Thoracic aorta (tissue), 2 donors: ENCODE data around the gene KIRREL1. TPM values are rescaled to one million over a fixed set of nuclear protein-coding genes. Genes with fewer than 3 reads are reported as not detected.

Experiments used
- ATAC-seq: fragments of 150-250 bp; one replicate; pipeline ENCODE4 v1.8.0; 2017; ENCODE audit warnings: low read depth; ENCODE audit not compliant: insufficient number of reproducible peaks, low FRiP score
- DNase-seq: peaks from one replicate; pipeline ENCODE4 v3.0.0-alpha.2; 2020; ENCODE audit warnings: low spot score
- H3K27ac ChIP-seq, 2 donors: fragments of 200-600 bp; sonication (generic); 1 replicate in 1 of 2; 2 replicates in 1 of 2; pipeline ENCODE4 v1.5.1; 2016; ENCODE audit warnings: mild to moderate bottlenecking in 2 of 2, moderate library complexity in 2 of 2
- H3K27me3 ChIP-seq: fragments of 200-600 bp; sonication (generic); replicated peaks from 2 replicates; pipeline ENCODE4 v1.6.0; 2016; ENCODE audit warnings: mild to moderate bottlenecking; ENCODE audit not compliant: insufficient read depth
- H3K36me3 ChIP-seq: fragments of 200-600 bp; sonication (generic); one replicate; pipeline ENCODE4 v1.5.1; 2016
- H3K4me1 ChIP-seq, 2 donors: fragments of 200-600 bp; sonication (generic); 1 replicate in 1 of 2; 2 replicates in 1 of 2; pipeline versions ENCODE4 v1.5.1 to v1.6.0; 2016; ENCODE audit warnings: low read depth in 2 of 2, mild to moderate bottlenecking in 1 of 2; ENCODE audit not compliant: control insufficient read depth in 1 of 2
- H3K4me3 ChIP-seq: fragments of 200-600 bp; sonication (generic); 2 replicates; pipeline ENCODE4 v1.5.1; 2016; ENCODE audit warnings: mild to moderate bottlenecking
- H3K9me3 ChIP-seq: fragments of 200-600 bp; sonication (generic); 2 replicates; pipeline ENCODE4 v1.5.1; 2016
- total RNA-seq, 2 donors: library from RNA; depleted of rRNA; stranded (reverse); fragments of >200 nt; gene quantifications; one replicate each; pipeline versions ENCODE4 v1.1.0 to v1.2.3, GENCODE V29; 2016
- TF ChIP-seq, protein P1 (sequence below): fragments of 200-600 bp; sonication (generic); IDR thresholded peaks from one replicate; pipeline ENCODE4 v1.5.1; 2019; ENCODE audit warnings: antibody characterized with exemption

Gene KIRREL1
- total RNA-seq, 2 donors from 2014 or later: 111 to 136 TPM

DNA sequence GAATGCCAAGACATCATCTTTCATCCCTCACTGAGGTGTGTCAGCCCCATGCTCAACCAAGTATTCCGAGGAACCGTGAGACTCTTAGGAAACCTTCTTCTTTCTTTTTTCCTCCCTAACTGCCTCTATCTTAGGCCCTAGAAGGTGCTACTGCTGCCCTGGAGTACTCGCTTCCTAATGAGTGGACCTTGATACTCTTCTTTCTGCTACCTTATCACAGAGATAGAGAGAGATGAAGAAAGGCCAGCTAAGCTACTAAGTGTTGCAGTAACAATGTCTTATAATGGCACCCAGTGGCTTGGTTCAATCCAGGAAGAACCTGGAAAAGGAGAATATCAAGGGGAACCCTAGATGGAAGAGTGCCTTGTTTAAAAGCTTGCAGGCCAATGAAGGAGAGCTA is 86.6 kb downstream of the KIRREL1 start:
- Histone ChIP-seq H3K4me1 (peaks cover 0 to 18% of the 10 kb centered on the region in 2 donors), H3K36me3 (peaks cover 48% of the 10 kb centered on the region), H3K27me3 (no peaks in the 10 kb centered on the region), H3K27ac (no peak overlapping the region), H3K9me3 (no peaks in the 10 kb centered on the region), H3K4me3 (no peak overlapping the region)
- DNase-seq (no peak), ATAC-seq (no peak)
- TF ChIP-seq, protein P1, sequence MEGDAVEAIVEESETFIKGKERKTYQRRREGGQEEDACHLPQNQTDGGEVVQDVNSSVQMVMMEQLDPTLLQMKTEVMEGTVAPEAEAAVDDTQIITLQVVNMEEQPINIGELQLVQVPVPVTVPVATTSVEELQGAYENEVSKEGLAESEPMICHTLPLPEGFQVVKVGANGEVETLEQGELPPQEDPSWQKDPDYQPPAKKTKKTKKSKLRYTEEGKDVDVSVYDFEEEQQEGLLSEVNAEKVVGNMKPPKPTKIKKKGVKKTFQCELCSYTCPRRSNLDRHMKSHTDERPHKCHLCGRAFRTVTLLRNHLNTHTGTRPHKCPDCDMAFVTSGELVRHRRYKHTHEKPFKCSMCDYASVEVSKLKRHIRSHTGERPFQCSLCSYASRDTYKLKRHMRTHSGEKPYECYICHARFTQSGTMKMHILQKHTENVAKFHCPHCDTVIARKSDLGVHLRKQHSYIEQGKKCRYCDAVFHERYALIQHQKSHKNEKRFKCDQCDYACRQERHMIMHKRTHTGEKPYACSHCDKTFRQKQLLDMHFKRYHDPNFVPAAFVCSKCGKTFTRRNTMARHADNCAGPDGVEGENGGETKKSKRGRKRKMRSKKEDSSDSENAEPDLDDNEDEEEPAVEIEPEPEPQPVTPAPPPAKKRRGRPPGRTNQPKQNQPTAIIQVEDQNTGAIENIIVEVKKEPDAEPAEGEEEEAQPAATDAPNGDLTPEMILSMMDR: no peak

DNA sequence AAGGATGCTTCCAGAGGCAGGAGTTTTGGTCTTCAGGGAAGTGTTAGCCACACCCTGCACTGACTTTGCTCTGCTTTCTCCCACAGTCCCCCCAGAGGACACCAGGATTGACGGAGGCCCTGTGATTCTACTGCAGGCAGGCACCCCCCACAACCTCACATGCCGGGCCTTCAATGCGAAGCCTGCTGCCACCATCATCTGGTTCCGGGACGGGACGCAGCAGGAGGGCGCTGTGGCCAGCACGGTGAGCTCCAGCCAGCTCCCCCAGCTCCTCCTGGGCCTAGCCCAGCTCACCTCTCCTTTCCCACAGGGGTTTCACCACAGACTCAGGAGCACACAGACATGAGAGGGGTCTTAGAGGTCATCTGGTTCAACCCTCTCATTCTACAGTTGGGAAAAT is 90.9 kb downstream of the KIRREL1 start:
- peaks cover 65% of the 10 kb centered on the region for H3K36me3 ChIP-seq
- H3K4me1 ChIP-seq: no peaks in the 10 kb centered on the region
- H3K27ac ChIP-seq: no peak overlapping the region
- H3K9me3 ChIP-seq: no peaks in the 10 kb centered on the region
- no peak overlapping the region for H3K4me3 ChIP-seq
- TF ChIP-seq, protein P1: no peak
- no peak for DNase-seq
- no peak for ATAC-seq
- no peaks in the 10 kb centered on the region for H3K27me3 ChIP-seq

- TF ChIP-seq, protein P1: no peak
- ATAC-seq: no peak
Observed at GRCh38 chr1:158084747-158085146, 91.3 kb downstream of the KIRREL1 start.

DNA sequence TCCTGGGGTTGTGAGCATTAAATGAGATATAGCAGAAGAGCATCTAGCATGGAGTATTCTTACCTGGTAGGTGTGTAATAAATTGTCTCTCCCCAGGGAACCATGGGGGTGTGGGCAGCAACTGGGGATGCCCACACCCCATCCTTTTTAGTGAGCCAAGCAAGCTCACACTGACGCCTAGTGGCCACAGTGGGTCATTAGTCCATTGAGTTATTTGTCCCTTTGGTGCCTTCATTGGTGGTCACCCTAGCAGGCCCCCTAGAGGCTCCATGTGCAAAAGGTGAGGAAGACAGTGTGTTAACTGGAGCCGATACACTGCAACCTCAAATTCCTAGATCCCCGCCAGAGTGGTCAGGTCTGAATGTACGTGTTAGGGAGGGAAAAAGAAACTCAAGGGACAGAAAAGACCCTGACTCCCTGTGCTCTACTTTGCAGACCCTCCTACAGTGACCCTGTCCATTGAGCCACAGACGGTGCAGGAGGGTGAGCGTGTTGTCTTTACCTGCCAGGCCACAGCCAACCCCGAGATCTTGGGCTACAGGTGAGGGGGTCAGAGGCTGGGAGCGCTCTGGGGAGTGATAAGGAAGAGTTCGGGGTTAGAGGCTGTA is 94.0 kb downstream of the KIRREL1 start:
- peak; percentile 55 for ATAC-seq
- H3K9me3 ChIP-seq: no peaks in the 10 kb centered on the region
- DNase-seq: no peak
- H3K4me1 ChIP-seq: no peaks in the 10 kb centered on the region
- H3K4me3 ChIP-seq: no peak overlapping the region
- TF ChIP-seq, protein P1: peak; percentile 86
- H3K27me3 ChIP-seq: no peaks in the 10 kb centered on the region
- H3K36me3 ChIP-seq: peaks cover 72% of the 10 kb centered on the region
- peak overlapping the region in 1 of 2 donors; percentile 12 for H3K27ac ChIP-seq

More at GRCh38 chr1:158084747-158085146, 91.3 kb downstream of the KIRREL1 start:
- Histone ChIP-seq H3K27me3 (no peaks in the 10 kb centered on the region), H3K4me3 (no peak overlapping the region), H3K27ac (no peak overlapping the region), H3K9me3 (no peaks in the 10 kb centered on the region), H3K36me3 (peaks cover 67% of the 10 kb centered on the region), H3K4me1 (no peaks in the 10 kb centered on the region)
- no peak for DNase-seq

DNA sequence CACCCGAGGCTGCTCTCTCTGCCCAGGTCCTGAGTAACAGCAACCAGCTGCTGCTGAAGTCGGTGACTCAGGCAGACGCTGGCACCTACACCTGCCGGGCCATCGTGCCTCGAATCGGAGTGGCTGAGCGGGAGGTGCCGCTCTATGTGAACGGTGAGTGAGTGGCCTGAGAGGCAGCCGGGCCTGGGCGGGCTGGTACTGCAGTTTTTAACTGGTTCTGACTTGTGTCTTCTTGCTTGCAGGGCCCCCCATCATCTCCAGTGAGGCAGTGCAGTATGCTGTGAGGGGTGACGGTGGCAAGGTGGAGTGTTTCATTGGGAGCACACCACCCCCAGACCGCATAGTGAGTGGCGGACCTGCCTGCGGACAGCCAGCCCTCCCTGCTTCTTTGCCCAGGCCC is 96.0 kb downstream of the KIRREL1 start:
- no peaks in the 10 kb centered on the region for H3K9me3 ChIP-seq
- no peak overlapping the region for H3K4me3 ChIP-seq
- H3K27me3 ChIP-seq: no peaks in the 10 kb centered on the region
- no peak for DNase-seq
- TF ChIP-seq, protein P1: no peak
- ATAC-seq: no peak
- H3K4me1 ChIP-seq: no peaks in the 10 kb centered on the region
- H3K36me3 ChIP-seq: peaks cover 76% of the 10 kb centered on the region
- no peak overlapping the region for H3K27ac ChIP-seq
